ENCODE measurements around the gene OSBPL7. TPM values are rescaled to one million over a fixed set of nuclear protein-coding genes. Genes with fewer than 3 reads are reported as not detected.

OSBPL7 gene
- total and polyA plus RNA-seq, 2 of the 8 experiments (the other 6 are each of a cell fraction or from before 2014, with no cell fraction given) = 7.2 to 8.9 TPM

DNA sequence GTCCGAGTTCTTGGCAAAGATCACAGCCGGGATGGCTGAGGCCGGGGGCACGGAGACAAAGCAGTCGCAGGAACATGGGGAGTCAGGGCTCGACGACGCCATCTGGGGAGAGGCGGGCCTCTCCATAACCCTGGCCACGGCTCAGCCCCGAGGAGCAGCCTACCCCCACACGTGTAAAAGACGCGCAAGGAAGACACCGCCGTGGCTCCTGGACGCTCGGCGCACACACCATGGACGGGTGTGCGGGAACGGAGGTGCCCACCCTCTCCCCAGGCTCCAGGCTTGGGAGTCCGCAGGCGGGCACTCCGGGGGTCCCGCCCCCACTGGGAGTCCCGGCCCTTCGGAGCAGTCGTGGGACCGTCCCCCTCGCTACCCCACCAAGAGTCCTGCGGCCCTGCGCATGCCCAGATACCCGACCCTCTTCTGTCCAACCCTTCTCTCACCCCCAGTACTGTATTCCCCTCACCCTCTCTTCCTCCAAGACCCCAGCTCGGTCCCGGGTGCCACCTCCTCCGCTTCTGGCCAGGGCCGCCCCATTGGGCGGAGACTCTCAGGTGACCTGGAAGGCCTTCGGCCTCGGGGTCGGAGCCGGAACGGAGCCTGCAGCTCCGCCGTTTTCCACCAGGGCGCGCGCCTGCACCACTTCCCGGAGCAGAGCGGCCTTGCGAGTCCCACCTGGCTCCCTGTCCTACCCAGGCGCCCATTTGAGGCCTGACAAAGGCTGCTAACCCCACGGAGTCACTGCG is 19.3 kb upstream of the OSBPL7 start, which contains the start of gene SCRN2 (continued):
- TF ChIP-seq NRF1 (IDR thresholded peaks at IDR 0.05; ENCODE audit: low read depth, low read length) (peak; percentile 16; the same call in 1 of the 2 replicates), JUND (IDR thresholded peaks at IDR 0.05; ENCODE audit: low read length) (0 out of 2 replicates have a peak, but pooled peaks have one; percentile 50), FOSL1 (IDR thresholded peaks at IDR 0.05; ENCODE audit: insufficient read depth, low read depth, low read length) (no peak), RBBP5 (IDR thresholded peaks at IDR 0.05; ENCODE audit: borderline replicate concordance, low read depth, low read length) (peak; percentile 61; the same call in 1 of the 2 replicates)
- TF ChIP-seq, protein P1, sequence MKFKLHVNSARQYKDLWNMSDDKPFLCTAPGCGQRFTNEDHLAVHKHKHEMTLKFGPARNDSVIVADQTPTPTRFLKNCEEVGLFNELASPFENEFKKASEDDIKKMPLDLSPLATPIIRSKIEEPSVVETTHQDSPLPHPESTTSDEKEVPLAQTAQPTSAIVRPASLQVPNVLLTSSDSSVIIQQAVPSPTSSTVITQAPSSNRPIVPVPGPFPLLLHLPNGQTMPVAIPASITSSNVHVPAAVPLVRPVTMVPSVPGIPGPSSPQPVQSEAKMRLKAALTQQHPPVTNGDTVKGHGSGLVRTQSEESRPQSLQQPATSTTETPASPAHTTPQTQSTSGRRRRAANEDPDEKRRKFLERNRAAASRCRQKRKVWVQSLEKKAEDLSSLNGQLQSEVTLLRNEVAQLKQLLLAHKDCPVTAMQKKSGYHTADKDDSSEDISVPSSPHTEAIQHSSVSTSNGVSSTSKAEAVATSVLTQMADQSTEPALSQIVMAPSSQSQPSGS (IDR thresholded peaks at IDR 0.05; ENCODE audit: low read length) = no peak
- TF ChIP-seq, protein P2, sequence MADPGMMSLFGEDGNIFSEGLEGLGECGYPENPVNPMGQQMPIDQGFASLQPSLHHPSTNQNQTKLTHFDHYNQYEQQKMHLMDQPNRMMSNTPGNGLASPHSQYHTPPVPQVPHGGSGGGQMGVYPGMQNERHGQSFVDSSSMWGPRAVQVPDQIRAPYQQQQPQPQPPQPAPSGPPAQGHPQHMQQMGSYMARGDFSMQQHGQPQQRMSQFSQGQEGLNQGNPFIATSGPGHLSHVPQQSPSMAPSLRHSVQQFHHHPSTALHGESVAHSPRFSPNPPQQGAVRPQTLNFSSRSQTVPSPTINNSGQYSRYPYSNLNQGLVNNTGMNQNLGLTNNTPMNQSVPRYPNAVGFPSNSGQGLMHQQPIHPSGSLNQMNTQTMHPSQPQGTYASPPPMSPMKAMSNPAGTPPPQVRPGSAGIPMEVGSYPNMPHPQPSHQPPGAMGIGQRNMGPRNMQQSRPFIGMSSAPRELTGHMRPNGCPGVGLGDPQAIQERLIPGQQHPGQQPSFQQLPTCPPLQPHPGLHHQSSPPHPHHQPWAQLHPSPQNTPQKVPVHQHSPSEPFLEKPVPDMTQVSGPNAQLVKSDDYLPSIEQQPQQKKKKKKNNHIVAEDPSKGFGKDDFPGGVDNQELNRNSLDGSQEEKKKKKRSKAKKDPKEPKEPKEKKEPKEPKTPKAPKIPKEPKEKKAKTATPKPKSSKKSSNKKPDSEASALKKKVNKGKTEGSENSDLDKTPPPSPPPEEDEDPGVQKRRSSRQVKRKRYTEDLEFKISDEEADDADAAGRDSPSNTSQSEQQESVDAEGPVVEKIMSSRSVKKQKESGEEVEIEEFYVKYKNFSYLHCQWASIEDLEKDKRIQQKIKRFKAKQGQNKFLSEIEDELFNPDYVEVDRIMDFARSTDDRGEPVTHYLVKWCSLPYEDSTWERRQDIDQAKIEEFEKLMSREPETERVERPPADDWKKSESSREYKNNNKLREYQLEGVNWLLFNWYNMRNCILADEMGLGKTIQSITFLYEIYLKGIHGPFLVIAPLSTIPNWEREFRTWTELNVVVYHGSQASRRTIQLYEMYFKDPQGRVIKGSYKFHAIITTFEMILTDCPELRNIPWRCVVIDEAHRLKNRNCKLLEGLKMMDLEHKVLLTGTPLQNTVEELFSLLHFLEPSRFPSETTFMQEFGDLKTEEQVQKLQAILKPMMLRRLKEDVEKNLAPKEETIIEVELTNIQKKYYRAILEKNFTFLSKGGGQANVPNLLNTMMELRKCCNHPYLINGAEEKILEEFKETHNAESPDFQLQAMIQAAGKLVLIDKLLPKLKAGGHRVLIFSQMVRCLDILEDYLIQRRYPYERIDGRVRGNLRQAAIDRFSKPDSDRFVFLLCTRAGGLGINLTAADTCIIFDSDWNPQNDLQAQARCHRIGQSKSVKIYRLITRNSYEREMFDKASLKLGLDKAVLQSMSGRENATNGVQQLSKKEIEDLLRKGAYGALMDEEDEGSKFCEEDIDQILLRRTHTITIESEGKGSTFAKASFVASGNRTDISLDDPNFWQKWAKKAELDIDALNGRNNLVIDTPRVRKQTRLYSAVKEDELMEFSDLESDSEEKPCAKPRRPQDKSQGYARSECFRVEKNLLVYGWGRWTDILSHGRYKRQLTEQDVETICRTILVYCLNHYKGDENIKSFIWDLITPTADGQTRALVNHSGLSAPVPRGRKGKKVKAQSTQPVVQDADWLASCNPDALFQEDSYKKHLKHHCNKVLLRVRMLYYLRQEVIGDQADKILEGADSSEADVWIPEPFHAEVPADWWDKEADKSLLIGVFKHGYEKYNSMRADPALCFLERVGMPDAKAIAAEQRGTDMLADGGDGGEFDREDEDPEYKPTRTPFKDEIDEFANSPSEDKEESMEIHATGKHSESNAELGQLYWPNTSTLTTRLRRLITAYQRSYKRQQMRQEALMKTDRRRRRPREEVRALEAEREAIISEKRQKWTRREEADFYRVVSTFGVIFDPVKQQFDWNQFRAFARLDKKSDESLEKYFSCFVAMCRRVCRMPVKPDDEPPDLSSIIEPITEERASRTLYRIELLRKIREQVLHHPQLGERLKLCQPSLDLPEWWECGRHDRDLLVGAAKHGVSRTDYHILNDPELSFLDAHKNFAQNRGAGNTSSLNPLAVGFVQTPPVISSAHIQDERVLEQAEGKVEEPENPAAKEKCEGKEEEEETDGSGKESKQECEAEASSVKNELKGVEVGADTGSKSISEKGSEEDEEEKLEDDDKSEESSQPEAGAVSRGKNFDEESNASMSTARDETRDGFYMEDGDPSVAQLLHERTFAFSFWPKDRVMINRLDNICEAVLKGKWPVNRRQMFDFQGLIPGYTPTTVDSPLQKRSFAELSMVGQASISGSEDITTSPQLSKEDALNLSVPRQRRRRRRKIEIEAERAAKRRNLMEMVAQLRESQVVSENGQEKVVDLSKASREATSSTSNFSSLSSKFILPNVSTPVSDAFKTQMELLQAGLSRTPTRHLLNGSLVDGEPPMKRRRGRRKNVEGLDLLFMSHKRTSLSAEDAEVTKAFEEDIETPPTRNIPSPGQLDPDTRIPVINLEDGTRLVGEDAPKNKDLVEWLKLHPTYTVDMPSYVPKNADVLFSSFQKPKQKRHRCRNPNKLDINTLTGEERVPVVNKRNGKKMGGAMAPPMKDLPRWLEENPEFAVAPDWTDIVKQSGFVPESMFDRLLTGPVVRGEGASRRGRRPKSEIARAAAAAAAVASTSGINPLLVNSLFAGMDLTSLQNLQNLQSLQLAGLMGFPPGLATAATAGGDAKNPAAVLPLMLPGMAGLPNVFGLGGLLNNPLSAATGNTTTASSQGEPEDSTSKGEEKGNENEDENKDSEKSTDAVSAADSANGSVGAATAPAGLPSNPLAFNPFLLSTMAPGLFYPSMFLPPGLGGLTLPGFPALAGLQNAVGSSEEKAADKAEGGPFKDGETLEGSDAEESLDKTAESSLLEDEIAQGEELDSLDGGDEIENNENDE (IDR thresholded peaks at IDR 0.05; ENCODE audit: insufficient replicate concordance, low read length) = no peak
- TF ChIP-seq, protein P3, sequence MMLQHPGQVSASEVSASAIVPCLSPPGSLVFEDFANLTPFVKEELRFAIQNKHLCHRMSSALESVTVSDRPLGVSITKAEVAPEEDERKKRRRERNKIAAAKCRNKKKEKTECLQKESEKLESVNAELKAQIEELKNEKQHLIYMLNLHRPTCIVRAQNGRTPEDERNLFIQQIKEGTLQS (IDR thresholded peaks at IDR 0.05; ENCODE audit: insufficient read depth, low read depth, low read length) = 0 out of 2 replicates have a peak, but pooled peaks have one; percentile 29
